Measurements from ENCODE around the gene MFSD1.

- TF ChIP-seq CTCF (conservative IDR thresholded peaks at IDR 0.05; ENCODE audit: low read length) (no peak), EZH2phosphoT487 (IDR thresholded peaks at IDR 0.05; ENCODE audit: borderline replicate concordance, low read depth, low read length) (no peak)
Measured at GRCh38 chr3:158821847-158822246, 20.0 kb downstream of the MFSD1 start.
